ENCODE data around the gene E2F8. TPM values are rescaled to one million over a fixed set of nuclear protein-coding genes. Genes with fewer than 3 reads are reported as not detected.

The E2F8 gene
- polyA plus RNA-seq, 1 donor from 2014 or later = 0.07 TPM

- Histone ChIP-seq H3K36me3 (ENCODE audit: insufficient read depth, low read length) (no peaks in the 10 kb centered on the region), H3K4me2 (ENCODE audit: low read length) (no peak overlapping the region), H4K20me1 (ENCODE audit: insufficient read depth) (no peaks in the 10 kb centered on the region), H3F3A (ENCODE audit: insufficient read depth, low read length, poor library complexity, severe bottlenecking) (no peaks in the 10 kb centered on the region), H3K79me2 (replicated peaks; ENCODE audit: insufficient read depth, low read length) (no peaks in the 10 kb centered on the region), H2AFZ (ENCODE audit: low read depth, low read length) (no peak overlapping the region), H3K9ac (ENCODE audit: low read length) (no peak overlapping the region), H3K9me2 (ENCODE audit: insufficient read depth, low read length) (no peaks in the 10 kb centered on the region), H3K4me3 (ENCODE audit: low read length) (no peak overlapping the region), H3K9me3 (ENCODE audit: low read length) (no peaks in the 10 kb centered on the region), H3K27me3 (ENCODE audit: insufficient read depth, low read depth, low read length) (no peaks in the 10 kb centered on the region), H3K27ac (ENCODE audit: low read length) (no peak overlapping the region)
- no peak for TF ChIP-seq EP300 (conservative IDR thresholded peaks at IDR 0.05; ENCODE audit: poor library complexity, severe bottlenecking)
- no peak for TF ChIP-seq SMC3 (conservative IDR thresholded peaks at IDR 0.05; ENCODE audit: poor library complexity)
- no peak for TF ChIP-seq MXI1 (conservative IDR thresholded peaks at IDR 0.05; ENCODE audit: poor library complexity, severe bottlenecking)
- TF ChIP-seq, protein P1, sequence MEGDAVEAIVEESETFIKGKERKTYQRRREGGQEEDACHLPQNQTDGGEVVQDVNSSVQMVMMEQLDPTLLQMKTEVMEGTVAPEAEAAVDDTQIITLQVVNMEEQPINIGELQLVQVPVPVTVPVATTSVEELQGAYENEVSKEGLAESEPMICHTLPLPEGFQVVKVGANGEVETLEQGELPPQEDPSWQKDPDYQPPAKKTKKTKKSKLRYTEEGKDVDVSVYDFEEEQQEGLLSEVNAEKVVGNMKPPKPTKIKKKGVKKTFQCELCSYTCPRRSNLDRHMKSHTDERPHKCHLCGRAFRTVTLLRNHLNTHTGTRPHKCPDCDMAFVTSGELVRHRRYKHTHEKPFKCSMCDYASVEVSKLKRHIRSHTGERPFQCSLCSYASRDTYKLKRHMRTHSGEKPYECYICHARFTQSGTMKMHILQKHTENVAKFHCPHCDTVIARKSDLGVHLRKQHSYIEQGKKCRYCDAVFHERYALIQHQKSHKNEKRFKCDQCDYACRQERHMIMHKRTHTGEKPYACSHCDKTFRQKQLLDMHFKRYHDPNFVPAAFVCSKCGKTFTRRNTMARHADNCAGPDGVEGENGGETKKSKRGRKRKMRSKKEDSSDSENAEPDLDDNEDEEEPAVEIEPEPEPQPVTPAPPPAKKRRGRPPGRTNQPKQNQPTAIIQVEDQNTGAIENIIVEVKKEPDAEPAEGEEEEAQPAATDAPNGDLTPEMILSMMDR (IDR thresholded peaks at IDR 0.05; ENCODE audit: poor library complexity, severe bottlenecking) = no peak
- no peak for TF ChIP-seq REST (IDR thresholded peaks at IDR 0.05; ENCODE audit: borderline replicate concordance)
- TF ChIP-seq RAD21 (conservative IDR thresholded peaks at IDR 0.05) = no peak
Measured at GRCh38 chr11:19200410-19201201, 40.1 kb downstream of the E2F8 start.

- Histone ChIP-seq H3K9ac (ENCODE audit: low read length) (no peak overlapping the region), H2AFZ (ENCODE audit: low read depth, low read length) (no peak overlapping the region), H3K36me3 (ENCODE audit: insufficient read depth, low read length) (no peaks in the 10 kb centered on the region), H3K4me3 (ENCODE audit: low read length) (no peak overlapping the region), H3K4me2 (ENCODE audit: low read length) (no peak overlapping the region), H3K9me3 (ENCODE audit: low read length) (no peaks in the 10 kb centered on the region), H4K20me1 (ENCODE audit: insufficient read depth) (no peaks in the 10 kb centered on the region), H3K27me3 (ENCODE audit: insufficient read depth, low read depth, low read length) (no peaks in the 10 kb centered on the region), H3F3A (ENCODE audit: insufficient read depth, low read length, poor library complexity, severe bottlenecking) (no peaks in the 10 kb centered on the region), H3K9me2 (ENCODE audit: insufficient read depth, low read length) (no peaks in the 10 kb centered on the region), H3K27ac (ENCODE audit: low read length) (no peak overlapping the region), H3K79me2 (replicated peaks; ENCODE audit: insufficient read depth, low read length) (no peaks in the 10 kb centered on the region)
- TF ChIP-seq REST (IDR thresholded peaks at IDR 0.05; ENCODE audit: borderline replicate concordance) = no peak
- no peak for TF ChIP-seq RAD21 (conservative IDR thresholded peaks at IDR 0.05)
- TF ChIP-seq EZH2 (IDR thresholded peaks at IDR 0.05; ENCODE audit: borderline replicate concordance, insufficient read depth, low read length, poor library complexity, severe bottlenecking) = no peak
- no peak for TF ChIP-seq MXI1 (conservative IDR thresholded peaks at IDR 0.05; ENCODE audit: poor library complexity, severe bottlenecking)
- TF ChIP-seq, protein P1 (IDR thresholded peaks at IDR 0.05; ENCODE audit: poor library complexity, severe bottlenecking) = no peak
- TF ChIP-seq POLR2AphosphoS5 (IDR thresholded peaks at IDR 0.05) = no peak
- TF ChIP-seq EP300 (conservative IDR thresholded peaks at IDR 0.05; ENCODE audit: poor library complexity, severe bottlenecking) = no peak
- no peak for TF ChIP-seq SMC3 (conservative IDR thresholded peaks at IDR 0.05; ENCODE audit: poor library complexity)
- TF ChIP-seq TAF1 (IDR thresholded peaks at IDR 0.05; ENCODE audit: low read depth) = no peak
Measured at GRCh38 chr11:19199771-19200170, 41.0 kb downstream of the E2F8 start.

All from neural cell (in vitro differentiated cells).